HG02642 (cell line): ENCODE measurements around the gene ADGRG2.

Experiments
- ATAC-seq: cut with Tn5 transposase; IDR thresholded peaks from one replicate; pipeline ENCODE4 v1.9.1; 2021; ENCODE audit warnings: mild to moderate bottlenecking; ENCODE audit not compliant: unreplicated experiment, poor library complexity

Gene ADGRG2

GRCh38 chrX:18962329-18962728 lies 159.9 kb downstream of the ADGRG2 start:
- no peak for ATAC-seq

GRCh38 chrX:18961686-18962085 lies 160.6 kb downstream of the ADGRG2 start:
- ATAC-seq: no peak

- no peak for ATAC-seq
Observed at GRCh38 chrX:18956303-18957032, 165.8 kb downstream of the ADGRG2 start.

- ATAC-seq: no peak
Observed at GRCh38 chrX:18955676-18956075, 166.6 kb downstream of the ADGRG2 start.

- no peak for ATAC-seq
Observed at GRCh38 chrX:18951032-18951431, 171.2 kb downstream of the ADGRG2 start.

- no peak for ATAC-seq
Observed at GRCh38 chrX:18949944-18950301, 172.3 kb downstream of the ADGRG2 start.

GRCh38 chrX:18949291-18949943 lies 172.9 kb downstream of the ADGRG2 start:
- ATAC-seq: no peak

- ATAC-seq: no peak
Observed at GRCh38 chrX:18946611-18947010, 175.7 kb downstream of the ADGRG2 start.

- no peak for ATAC-seq
Observed at GRCh38 chrX:18946157-18946556, 176.1 kb downstream of the ADGRG2 start.

GRCh38 chrX:18945483-18945882 lies 176.8 kb downstream of the ADGRG2 start:
- ATAC-seq: no peak

GRCh38 chrX:18944482-18944881 lies 177.8 kb downstream of the ADGRG2 start:
- ATAC-seq: no peak

- ATAC-seq: no peak
Observed at GRCh38 chrX:18941896-18942295, 180.4 kb downstream of the ADGRG2 start.
